LNCaP clone FGC (cell line): ENCODE results near the gene BNIP3.

ENCODE experiments used
- DNase-seq: peaks from one replicate; pipeline ENCODE4 v3.0.0-alpha.2; 2011; ENCODE audit warnings: low read depth
- H3K4me3 ChIP-seq: 2 replicates; pipeline ENCODE4 v1.5.1; 2011; ENCODE audit warnings: mild to moderate bottlenecking, low read depth, low read length, control low read depth
- TF ChIP-seq, protein P1 (sequence below): IDR thresholded peaks from 2 replicates; pipeline ENCODE4 v1.5.1; 2012; ENCODE audit warnings: mild to moderate bottlenecking; ENCODE audit not compliant: control insufficient read depth, insufficient read depth; ENCODE audit errors: extremely low read depth

BNIP3 gene

DNA sequence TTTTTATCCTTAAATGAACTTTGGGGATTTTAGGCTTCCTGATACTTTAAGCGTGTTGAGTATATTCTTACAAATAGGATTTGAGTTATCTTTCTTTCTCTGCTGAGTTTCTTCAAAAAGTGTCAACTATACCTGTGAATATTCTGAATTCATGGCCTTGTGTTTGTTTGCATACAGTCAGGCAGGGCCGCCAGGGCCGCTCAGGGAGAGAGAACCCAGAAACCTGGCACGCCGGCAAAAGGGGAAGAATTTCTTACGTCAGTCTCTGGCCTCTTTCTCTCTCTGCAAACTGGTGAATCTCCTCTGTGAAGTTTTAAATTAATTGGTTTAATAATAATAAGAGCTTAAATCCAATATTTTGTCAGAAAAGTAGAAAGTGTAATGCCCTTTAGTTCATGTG is 29.3 kb upstream of the BNIP3 start:
- TF ChIP-seq, protein P1, sequence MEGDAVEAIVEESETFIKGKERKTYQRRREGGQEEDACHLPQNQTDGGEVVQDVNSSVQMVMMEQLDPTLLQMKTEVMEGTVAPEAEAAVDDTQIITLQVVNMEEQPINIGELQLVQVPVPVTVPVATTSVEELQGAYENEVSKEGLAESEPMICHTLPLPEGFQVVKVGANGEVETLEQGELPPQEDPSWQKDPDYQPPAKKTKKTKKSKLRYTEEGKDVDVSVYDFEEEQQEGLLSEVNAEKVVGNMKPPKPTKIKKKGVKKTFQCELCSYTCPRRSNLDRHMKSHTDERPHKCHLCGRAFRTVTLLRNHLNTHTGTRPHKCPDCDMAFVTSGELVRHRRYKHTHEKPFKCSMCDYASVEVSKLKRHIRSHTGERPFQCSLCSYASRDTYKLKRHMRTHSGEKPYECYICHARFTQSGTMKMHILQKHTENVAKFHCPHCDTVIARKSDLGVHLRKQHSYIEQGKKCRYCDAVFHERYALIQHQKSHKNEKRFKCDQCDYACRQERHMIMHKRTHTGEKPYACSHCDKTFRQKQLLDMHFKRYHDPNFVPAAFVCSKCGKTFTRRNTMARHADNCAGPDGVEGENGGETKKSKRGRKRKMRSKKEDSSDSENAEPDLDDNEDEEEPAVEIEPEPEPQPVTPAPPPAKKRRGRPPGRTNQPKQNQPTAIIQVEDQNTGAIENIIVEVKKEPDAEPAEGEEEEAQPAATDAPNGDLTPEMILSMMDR, result no peak
- H3K4me3 ChIP-seq, result no peak overlapping the region
- no peak for DNase-seq

DNA sequence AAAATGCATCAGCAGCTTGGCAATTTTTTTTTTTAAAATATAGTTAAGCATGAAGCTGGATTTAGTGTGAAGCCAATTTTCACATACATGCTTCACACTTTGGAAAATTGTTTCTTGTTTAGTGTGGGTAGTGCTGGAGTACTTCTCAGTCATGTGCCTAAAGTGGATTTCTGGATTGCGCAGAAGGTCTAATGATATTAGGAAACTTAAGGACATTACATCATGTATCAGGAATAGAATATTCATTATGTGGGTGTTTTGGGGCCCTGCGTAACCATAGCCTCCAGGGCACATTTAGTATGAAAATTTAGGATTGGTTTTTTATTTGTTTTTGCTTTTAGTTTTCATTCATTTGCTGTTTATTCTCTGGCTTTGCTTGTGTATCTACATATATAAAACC is 28.8 kb upstream of the BNIP3 start:
- H3K4me3 ChIP-seq, result no peak overlapping the region
- DNase-seq, result no peak
- TF ChIP-seq, protein P1, result no peak

DNA sequence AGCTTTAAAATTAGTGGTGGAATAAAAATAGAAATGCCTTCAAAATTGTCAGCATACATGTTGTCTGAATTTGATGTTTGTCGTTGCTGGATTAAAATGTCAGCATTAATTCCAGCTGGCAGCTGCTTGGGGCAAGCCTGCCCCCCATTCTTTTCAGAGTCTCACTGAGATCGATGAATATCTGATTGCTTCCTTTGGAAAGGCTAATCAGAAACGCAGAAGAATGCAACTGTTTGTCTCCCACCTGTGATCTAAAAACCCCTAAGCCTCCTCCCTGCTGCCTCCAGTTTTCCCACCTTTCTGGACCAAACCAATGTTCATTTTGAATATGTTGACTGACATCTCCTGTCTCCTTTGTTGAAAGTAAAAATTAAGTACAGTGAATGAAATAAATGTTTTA is 27.9 kb upstream of the BNIP3 start:
- H3K4me3 ChIP-seq, result no peak overlapping the region
- TF ChIP-seq, protein P1, result no peak
- no peak for DNase-seq

DNA sequence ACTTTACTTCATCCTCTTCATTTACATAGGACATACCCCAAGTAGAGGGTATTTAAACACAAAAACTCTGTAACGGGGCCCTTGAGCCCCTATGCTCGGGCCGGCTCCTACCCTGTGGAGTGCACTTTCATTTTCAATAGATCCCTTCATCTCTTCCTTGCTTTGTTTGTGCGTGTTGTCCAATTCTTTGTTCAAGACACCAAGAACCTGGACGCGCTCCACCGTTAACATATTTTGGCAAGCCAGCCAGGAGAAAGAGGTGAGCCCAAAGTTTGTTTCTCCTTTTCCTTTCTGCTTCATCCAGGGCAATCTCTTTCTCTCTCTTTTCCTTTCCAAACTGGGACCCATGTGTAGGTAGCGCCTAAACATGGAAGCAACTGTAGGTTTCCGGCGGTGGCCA is 26.0 kb upstream of the BNIP3 start:
- TF ChIP-seq, protein P1, result no peak
- no peak for DNase-seq
- no peak overlapping the region for H3K4me3 ChIP-seq

DNA sequence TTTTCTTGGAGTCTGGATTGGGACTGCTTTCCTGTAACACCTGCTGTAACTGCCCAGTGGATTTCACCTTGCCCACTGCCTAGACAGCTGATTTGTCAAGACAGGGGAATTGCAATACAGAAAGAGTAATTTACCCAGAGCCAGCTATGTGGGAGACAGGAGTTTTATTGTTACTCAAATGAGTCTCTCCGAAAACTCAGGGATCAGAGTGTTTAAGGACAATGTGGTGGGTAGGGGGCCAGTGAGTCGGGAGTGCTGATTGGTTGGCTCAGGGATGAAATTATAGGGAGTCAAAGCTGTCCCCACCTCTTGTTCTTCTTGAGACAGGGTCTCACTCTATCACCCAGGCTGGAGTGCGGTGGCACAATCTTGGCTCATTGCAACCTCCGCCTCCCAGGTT is 25.2 kb upstream of the BNIP3 start:
- TF ChIP-seq, protein P1, result no peak
- DNase-seq, result no peak
- no peak overlapping the region for H3K4me3 ChIP-seq

DNA sequence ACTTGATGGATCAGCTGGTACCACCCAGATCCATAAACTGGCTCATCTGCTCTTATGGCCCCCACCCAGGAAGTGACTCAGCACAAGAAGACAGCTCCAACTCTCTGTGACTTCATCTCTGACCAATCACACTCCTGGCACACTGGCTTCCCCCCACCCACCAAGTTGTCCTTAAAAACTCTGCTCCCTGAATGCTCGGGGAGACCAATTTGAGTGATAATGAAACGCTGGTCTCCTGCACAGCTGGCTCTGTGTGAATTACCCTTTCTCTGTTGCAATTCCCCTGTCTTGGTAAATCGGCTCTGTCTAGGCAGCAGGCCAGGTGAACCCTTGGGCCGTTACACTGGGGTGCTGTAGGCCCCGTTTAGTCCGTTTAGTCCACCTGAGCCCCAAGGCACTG is 23.4 kb upstream of the BNIP3 start:
- TF ChIP-seq, protein P1, result no peak
- DNase-seq, result no peak
- no peak overlapping the region for H3K4me3 ChIP-seq

DNA sequence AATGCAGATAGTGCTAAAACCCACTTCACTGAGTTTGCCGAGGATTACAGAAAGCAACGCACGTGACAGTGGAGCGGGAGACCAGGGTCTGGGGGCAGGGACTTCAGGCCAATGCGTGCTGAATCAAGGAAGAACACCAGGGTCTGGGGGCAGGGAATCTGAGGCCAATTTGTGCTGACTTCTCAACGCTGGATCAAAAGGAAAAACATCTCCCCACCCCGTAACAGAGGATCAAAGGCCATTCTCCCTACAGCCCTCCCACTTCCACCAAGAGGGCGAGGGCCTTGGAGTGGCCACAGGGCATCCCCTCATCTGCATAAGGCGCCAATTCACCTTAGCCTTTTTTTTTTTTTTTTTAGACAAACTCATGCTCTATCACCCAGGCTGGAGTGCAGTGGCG is 22.3 kb upstream of the BNIP3 start:
- TF ChIP-seq, protein P1, result no peak
- DNase-seq, result no peak
- H3K4me3 ChIP-seq, result no peak overlapping the region
